Stimulated activated CD8-positive, alpha-beta memory T cell treated with anti-CD3 and anti-CD28 coated beads, Interleukin-12 subunit alpha, Interleukin-12 subunit beta, amount 100 ng/mL, for 4 hours (primary cell): ENCODE results near the gene SLC23A3.

Experiments used
- DNase-seq: peaks from one replicate; pipeline ENCODE4 v3.0.0-alpha.2; 2020; ENCODE audit warnings: low read depth

SLC23A3 gene

DNA sequence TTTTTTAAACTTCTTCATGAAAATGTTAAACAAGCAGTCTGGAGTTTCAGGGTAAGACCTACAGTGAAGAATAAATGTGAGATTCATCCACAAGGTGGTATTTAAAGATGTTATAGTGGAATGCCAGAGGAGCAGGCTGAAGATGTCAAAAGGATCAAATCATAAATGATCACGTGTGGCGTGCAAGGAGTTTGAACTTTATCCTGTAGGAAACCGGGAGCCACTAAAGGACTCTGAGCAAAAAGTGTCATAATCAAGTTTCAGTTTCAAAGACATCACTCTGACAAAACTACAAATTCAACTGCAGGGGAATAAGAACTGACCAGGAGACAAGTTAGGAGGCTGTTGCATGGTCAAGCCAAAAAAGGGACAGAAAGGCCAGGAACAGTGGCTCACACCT is 29.1 kb downstream of the SLC23A3 start:
- no peak for DNase-seq

DNA sequence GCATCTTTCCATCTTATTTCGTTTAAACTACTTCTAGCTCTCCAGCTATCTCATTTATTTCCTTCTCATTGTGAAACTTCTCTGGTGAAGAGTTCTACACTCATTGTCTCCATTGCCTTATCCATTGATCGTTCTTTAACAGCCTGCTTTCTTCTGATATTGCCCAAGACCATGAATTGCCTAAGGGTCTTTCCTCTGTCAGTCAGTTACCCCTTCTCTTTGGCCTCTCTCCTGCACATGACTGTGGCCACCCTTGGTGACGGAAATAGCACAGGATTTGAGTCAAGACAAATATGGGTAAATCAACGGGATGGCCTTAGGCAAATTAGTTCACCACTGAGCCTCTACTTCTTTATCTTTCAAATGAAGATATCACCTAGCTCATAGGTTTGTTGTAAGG is 35.9 kb downstream of the SLC23A3 start:
- DNase-seq: no peak

DNA sequence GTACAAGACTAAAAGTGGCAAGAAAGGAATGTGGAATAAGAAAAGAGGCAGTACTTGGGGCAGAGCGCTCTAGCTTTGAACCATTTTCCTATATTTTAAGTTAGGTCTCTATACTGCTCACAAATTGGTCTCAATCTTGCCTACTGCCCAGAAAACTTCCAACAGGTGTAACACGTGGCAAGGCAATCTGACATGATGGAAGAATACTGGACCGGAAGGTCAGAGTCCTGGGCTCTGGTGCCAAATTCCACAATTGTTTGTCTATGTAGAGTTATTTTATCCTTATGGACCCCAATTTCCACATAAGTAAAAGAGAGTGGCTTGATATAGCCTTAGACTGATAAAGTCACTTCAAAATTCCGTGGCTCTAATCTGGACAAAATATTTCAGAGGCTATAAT is 38.1 kb downstream of the SLC23A3 start:
- DNase-seq: no peak

DNA sequence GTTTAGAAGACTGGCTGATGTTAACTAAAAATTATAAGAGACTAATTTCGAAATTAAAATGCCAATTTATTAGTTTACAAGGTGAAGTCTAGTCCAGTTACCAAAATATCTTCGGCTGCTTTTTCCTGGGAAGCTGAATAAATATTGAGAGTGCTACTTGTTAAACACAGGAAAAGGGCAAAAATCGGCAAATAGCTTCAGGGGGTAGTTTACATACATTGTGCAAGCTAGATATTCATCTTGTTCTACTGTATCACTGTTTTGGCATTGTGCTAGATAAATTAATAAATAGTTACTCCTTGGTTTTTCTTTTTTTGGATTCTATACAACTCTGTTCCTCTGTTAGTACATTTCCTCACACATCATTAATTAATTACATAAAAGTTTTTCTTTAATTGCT is 38.5 kb downstream of the SLC23A3 start:
- DNase-seq: no peak

DNA sequence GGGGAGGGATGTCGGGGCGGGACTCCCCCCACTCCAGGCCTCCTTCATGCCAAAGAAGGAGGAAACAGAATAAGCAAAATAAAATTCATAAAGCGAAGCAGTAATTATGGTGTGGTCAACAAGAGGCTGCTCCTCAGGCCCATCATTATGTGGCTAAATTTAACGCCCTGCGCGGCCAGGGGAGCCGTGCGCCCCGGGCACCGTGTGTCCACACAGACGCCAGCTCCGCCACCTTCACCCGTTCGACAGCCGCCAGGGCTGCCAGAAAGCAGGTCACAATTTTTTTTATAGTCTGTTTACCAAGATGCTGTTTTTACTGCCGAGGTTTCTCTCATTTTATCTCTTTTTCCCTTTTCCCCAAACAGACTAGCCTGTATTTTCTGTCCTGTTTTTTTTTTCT is 40.2 kb downstream of the SLC23A3 start:
- no peak for DNase-seq

DNA sequence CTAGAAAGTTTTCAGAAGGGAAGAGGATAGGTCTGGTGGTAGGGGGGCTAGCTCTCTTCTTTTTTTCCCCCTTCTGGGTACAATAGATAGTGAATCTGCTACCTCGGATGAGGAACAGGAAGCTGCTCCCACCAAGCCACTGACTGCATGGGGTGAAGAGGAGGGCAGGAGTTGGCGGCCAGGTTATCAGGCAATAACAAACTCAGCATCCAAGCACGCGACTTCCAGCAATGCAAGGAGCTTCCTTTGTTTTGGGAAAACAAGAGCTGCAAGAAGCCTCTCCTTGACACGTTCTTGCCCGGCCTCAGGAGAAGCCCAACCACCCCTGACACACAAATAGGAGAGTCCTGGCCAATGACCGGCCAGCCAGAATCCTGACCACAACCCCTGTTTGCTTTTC is 41.4 kb downstream of the SLC23A3 start:
- no peak for DNase-seq

DNA sequence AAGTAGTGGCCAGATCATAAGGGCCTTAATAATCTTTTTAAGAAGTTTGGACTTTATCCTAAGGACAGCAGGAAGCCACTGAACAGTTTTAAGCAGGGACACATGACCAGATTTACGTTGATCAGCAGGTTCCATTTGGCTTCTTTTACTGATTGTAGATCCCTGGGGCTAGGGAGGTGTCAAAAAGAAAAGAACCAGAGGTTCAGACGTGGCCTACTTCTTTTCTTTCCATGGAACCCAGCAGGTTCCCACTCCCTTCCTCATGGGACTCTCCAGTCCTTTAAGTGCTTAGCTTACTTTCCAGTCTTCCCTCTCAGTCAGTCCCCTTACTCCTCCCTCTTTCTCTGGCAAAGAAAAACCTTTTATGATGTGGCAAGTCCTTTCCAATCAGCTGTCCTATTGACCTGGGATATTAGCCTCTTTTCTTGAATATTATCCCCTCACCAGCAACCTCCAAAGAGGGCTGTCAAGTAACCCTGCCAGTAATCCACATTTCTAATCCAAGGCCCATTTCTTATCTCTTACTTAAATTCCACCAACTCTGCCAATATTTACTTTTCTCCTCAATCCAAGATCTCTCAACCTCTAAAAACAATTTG is 42.7 kb downstream of the SLC23A3 start:
- DNase-seq: no peak

DNA sequence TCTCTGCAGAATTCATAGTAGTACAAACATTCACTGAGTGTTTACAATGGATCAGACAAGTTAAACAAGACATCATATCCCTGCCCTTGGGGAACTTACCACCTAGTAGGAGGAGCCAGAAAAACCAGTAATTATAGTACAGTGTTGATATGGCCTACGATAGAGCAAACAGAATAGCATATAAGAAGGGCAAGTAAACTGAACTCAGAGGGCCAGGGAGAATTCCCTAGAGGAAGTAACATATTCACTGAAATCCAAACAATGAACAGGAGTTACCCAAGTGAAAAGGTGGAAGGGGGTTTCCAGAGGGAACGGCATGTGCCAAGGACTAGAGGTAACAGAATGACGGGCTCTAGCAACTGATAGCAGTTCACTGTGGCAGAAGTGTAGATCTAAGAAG is 43.3 kb downstream of the SLC23A3 start:
- DNase-seq: no peak

DNA sequence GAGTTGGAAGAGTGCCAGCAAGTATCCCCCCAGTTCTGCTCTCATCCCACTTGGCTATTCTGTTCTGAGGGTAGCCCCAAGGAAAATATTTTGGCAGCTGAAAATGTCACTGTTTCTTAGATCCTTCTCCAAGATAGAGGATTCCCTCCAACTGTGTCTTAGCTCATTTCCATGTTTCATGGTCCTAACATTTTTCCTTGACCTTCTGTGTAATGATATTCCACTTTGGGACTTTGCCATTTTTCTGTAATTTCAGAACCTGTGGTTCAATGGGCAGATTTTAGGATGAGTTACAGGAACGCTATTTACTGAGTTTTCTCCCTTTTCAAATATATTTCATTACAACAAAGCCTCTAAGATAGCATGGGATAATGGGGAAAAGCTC is 44.0 kb downstream of the SLC23A3 start:
- no peak for DNase-seq

DNA sequence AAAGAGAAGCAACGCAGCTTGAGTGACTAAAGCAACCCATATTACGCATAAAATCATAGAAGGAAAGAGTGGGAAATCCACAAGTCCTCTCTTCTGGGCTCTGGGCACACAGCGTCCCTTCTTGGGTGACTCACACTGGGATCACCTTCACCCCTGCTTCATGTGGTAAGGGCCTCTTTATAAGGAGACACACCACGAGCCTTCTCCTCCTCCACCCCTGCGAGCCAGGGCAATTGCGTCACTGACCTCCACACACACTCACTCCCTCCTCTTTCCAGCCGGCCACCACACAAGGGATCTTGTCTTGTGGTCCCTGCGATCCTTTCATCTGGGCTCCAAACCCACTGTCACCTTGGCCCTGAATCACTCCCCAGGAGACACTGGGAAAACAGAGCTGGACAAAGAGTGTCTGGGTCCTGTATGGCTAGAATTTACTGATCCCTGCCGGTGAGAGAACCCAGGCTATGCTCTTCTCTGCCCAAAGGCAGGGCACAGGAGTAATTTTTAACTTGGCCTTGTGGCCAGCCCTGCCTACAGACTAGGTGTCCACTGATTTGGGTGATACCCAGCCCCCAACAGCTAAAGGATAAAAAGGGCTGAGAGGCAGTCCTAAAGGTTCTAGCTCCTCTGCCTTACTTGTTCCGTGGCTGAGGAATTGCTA is 44.5 kb downstream of the SLC23A3 start:
- DNase-seq: no peak

DNA sequence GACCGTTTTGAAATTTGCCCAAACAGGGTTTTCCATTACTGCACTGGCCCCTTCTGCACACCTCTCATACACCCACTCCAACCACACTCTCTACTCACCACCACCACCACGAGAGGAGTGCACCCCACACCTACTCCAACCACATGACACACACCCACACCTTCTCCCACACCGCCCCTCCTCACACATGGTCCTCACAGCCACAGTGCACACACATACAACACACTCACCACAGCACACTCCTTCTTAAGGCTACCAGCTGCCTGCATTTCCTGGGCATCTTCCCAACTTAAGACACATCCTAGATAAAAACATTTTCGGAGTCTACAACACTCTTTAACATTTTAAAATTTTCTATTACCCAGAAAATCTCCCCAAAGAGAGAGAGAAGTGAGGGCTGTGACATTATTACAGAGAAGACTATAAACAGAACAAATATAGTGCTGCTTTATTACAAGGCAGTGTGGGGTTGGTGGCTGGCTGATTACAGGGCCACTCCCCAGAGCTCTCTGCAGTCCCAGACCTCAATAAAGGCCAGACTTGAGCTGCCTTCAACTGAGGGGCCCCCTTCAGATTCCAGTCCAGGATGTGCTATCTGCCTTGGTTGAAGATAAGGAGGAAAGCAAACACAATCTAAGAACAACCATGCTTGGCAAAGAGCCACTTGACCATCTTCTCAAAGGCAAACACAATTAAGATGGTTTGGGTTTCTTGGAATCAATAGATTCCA is 45.3 kb downstream of the SLC23A3 start:
- DNase-seq: peak; percentile 6

DNA sequence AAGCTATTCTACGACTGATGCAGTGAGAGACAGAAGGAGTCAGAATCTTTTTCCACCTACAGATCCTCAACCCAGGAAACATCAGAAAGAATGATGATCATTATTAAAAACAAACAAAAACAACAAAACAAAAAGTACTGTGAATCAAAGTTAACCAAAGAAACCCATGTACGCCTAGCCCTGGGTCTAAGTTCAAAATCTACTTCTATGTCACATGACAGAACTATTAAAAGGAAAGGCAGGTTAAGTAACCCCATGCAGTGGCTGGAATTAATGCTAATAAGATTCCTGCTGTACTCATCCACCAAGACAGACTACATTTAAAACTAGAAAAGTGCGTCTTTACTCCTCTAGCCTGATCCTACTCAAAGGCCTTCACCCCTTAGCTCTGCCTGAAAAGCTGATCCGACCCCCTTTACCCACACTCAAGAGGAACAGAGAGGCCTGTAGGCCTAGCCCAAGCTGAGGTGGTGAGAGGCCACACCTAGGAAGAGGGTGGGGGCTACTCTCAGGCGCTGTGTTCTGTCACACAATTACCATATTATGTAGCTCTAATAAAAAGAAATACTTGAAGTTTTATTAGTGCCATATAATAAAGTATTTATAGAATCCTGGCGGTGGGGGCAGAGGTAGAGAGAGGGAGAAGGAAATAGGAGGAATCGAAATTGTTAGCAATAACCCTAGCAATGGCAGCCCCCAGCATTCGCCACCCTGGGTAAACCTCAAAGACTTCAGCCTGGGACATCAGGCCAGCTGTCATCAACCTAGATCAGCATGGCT is 46.3 kb downstream of the SLC23A3 start:
- DNase-seq: no peak

DNA sequence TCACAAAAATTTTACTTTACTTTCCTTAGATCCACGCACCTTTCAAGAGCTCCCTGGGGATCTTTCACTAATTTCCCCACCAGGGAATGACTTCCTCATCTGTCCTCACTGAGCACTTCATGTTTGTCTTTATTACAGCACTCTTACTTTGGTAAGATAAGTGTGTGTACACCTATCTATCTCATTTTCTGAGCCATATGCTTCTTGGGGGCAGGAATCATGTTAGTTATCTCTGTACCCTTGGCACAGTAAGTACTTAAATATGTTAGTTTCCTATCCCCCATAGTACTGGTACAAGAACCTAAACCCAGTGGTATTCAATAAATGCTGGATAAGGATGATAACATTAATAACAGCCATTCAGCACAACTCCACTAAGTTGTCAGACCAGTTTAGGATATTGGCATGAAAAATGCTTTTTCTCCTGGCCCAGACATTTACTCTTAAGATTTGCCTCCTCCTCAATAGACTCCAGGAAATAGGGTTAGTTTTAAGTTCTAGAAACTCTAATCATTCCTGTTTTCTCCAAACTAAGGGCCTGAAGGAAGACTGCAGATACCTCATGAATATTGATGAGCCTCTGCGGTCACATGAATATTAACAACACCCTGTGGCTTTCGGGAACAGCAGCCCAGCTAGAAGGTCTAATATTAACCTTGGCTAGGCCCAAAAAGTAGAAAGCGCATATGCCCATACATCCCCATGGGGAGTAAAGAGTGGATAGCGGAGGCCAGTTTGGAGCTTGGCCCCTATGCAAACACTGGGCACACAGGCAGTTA is 47.4 kb downstream of the SLC23A3 start:
- DNase-seq: no peak

DNA sequence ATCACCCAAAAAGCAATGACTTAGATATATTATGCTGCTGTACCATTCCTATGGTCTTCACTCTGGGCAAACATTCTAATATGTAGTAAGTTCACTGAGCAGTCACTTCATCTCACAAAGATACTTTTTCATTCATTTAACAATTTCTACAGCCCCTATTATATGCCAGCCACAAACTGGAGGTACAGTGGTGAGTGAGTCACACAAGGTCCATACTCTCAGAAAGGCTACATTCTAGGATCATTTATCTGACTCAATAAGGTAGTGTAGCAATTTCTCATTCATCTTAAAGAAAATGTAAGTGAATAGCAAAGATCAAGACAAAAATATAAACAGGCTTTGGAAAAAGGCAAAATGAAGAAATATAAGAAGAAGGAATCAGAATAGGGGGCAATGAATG is 49.7 kb downstream of the SLC23A3 start:
- no peak for DNase-seq

DNA sequence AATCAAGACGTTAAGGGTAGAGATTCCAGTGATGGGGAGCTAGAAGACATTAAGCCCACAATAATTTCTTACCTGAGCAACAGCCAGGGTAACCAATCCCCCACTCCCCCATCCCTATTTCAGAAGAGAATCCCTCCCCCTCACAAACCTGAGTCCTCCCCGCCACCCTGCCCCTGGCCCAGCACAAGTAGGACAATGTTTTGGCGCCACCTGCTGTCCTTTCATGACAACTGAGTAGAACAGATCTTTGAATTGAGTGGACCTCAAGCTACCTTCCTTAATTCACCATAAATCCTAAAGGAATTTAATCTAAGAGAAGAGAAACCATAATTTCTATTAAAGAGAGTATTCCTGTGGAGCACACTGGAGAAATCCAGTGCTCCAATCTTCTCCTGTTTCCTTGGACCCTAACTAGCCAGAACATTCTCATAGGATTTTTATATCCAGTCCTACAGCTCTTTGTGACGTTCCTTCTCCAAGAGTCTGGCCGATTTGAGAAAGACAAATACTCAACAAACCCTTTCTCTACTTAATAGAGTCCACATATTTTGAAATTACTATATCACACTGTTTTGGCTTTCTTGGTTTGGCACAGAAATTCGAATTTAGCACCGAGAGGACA is 50.3 kb downstream of the SLC23A3 start:
- DNase-seq: no peak

DNA sequence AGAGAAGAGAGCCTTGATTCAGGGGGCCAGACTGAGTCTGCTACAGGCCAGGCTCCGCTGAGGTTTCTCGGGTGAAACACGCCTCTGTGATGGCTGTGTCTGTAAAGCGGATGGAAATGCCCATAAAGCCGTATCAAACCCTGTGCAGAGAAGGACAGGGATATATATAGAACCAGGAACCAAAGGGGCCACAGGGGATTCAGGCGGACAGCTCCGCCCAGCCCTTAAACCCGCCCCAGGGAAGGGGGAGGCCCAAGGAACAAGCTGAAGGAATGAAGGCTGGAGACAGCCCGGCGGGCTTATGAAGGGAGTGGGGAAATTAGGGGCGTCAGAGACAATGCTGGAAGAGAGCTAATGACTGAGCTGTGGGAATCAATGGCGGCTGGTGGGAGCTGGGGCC is 51.3 kb downstream of the SLC23A3 start:
- no peak for DNase-seq

DNA sequence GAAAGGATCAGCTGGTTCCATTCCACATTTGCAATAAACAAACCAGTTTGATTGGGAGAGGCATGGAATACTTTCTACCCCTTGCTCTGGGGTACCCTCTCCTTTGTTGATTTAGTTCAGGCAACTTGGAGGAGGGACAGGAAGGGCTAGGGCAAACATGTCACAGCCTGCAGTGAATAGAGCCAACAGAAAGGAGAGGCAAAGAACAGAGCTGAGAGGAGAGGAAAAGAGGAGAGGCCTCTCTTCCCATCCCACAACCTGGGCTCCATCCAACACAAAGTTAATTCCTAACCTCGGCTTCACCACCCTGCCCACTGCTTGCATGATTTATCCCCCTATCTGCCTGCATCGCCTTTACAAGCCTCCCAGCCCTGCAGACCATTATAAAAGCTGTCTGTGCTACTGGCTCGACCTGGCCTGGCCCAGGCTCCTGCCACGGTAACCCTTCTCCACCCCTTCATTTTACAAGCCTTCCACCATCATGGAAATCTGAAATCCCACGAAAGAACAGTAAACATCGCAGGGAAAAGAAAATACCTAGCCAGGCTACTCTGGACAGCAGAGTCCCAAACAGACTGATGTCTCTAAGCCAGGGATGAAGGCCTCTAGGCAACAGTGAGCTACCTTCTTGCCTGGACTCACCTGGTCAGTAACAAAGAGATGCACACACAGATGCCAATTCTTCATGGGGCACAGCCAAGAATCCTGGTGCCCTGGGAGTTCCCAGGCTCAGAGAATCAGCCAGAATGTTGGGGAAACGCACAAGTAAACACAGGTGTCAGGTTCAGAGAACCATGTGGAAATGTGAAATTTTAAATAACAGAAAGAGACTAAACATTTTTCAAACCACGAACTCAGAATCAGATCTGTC is 52.8 kb downstream of the SLC23A3 start:
- no peak for DNase-seq

DNA sequence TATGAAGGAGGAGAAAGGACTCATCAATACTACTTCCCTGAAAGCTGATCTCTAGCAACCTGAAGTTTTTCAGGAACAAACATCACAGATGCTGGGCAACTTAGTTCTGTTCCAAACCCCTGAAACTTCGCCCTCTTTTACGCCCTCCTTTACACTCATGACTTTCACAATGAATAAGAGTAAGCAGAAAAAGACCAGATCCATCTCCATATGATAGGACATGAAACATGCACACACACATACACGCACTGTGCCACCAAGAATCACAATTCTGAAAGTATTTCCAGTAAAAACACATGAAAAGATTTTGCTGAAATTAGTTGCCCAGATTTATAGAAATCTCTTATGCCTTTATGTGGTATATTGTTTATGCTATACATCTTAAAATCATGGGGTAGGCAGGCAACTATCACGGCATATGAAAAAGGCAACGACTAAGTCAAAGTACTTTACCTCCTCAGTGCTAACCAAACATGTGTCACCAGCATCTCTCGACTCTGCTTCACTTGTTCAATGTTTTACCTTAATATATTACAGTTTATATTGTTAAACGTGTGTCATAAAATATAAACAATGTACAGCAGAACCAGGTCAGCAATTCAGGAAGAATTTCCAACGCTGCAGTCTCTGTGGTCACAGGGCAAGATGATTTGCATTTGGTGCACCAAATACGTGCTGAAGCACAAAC is 57.0 kb downstream of the SLC23A3 start:
- no peak for DNase-seq

DNA sequence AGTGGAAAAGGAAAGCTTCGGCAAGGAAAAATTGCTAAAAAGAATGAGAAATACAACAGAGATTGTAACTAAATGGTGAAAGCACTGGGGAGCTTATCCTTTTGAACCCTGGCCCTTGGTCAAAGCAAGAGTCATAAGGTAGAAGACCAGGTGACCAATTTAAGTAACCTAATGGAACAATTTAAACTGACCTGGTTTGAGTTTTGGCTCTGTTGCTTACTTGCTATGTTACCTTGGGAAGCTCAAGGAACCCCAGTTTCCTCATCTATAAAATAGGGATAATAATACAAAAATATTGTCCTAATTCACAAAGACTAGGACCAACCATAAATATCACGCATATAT is 57.8 kb downstream of the SLC23A3 start:
- no peak for DNase-seq
